ENCODE results near the gene TTYH1.

- TF ChIP-seq EZH2 (IDR thresholded peaks at IDR 0.05) (no peak), POLR2AphosphoS5 (IDR thresholded peaks at IDR 0.05; ENCODE audit: borderline replicate concordance, low read depth, low read length) (no peak), FOXP2 (optimal IDR thresholded peaks at IDR 0.05; ENCODE audit: control extremely low read depth, extremely low read length, insufficient read depth) (no peak)
Observed at GRCh38 chr19:54412877-54413276, 2.4 kb upstream of the TTYH1 start.
